AG09309 (cell line): Measurements from ENCODE around the gene SLIT3.

Source experiments
- DNase-seq: peaks from one replicate; pipeline ENCODE4 v3.0.0-alpha.2; 2010; ENCODE audit warnings: low read depth
- H3K4me3 ChIP-seq: 2 replicates; pipeline ENCODE4 v1.5.1; 2011; ENCODE audit warnings: mild to moderate bottlenecking, low read depth, low read length, moderate library complexity; ENCODE audit not compliant: control insufficient read depth
- CTCF ChIP-seq: IDR thresholded peaks from 2 replicates; pipeline ENCODE4 v1.5.1; 2011; ENCODE audit warnings: mild to moderate bottlenecking, low read depth, low read length, inconsistent platforms; ENCODE audit not compliant: insufficient read depth, control insufficient read depth; ENCODE audit errors: missing control alignments

The SLIT3 gene

DNA sequence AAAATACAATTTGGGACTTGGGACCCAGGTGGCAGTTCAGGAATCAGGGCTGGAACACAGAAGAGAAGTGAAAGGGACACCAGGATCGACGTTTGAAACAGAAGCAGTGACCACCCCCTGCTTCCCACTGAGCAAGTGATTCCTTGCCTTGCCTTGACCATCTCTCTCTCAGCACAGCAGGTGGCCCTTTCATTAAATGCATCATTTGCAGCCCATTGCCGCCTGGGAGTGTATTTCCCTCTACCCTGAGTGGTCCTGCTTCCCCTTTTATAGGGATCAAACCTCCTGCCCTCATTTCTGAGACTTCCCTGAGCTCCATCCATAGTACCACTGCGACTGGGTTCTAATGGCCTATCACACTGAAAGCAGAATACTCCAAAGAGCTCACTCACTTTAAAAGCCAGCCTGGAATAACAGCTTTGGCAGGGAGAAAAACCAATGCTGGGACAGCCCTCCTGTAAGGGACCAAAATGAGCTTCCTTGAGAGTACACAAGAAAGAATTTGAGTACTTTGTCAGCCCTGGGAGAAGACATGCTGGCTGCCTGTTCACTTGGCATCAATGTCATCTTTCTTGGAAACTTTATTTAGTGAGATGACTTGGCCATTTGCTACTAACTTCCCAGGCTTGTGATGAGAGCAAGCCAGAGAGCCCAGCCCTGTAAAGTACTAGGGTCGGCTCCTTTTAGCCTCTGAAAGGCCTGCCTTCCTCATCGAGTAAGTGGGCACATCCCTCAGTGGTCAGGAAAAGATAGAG lies 149.7 kb downstream of the SLIT3 start:
- no peak overlapping the region for H3K4me3 ChIP-seq
- no peak for DNase-seq
- TF ChIP-seq CTCF = no peak

- no peak overlapping the region for H3K4me3 ChIP-seq
- no peak for DNase-seq
- TF ChIP-seq CTCF = no peak
Measured at GRCh38 chr5:169150108-169150507, 150.8 kb downstream of the SLIT3 start.

- no peak for DNase-seq
- H3K4me3 ChIP-seq = no peak overlapping the region
- peak; percentile 32 for TF ChIP-seq CTCF
Measured at GRCh38 chr5:169149317-169149716, 151.6 kb downstream of the SLIT3 start.

DNA sequence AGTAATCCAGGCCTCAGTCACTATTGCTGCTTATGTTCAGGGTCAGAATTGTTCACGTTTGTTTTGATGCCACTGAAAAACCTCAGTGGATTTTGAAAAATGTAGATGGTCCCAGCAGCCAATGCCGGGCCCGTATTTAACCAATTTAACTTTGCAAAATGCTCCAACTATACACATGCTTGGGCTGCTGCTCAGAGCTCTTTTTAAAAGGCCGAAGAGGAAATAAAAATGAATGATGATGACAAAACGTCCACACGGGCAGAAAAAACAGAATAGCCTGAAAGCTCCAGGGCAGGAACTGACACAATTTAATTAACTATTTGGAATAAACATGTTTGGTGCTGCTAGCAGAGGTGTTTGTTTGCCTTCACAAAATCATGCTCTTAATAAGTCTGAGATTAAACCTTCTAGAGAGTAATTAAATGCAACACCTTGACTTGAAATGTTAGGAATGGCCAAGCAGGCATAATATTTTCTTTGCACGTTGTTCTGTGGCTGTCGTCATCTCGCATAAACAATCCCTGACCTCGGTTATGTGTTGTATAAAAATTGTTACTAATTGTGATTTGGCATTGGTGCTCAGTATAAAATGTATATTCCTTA lies 152.7 kb downstream of the SLIT3 start:
- TF ChIP-seq CTCF = no peak
- DNase-seq = no peak
- H3K4me3 ChIP-seq = no peak overlapping the region

DNA sequence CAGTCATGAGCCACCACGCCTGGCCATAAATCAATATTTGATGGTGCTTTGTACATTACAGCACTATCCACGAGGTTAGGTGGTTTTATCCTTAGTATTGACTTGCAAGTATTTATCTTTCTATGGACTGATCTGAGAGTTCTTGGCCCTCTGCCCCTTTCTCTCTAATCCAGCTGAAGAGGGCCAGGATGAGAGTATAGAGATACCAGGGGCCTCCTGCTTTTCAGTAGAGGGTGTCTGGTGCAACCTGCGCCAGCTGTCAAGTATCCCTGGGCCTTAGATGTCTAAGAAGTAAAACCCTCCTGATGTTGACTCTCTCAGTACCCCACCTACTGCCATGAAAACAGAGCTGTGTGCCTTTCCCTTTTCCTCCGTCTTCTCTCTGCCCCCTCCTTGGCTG lies 153.4 kb downstream of the SLIT3 start:
- H3K4me3 ChIP-seq = no peak overlapping the region
- TF ChIP-seq CTCF = no peak
- DNase-seq = no peak

DNA sequence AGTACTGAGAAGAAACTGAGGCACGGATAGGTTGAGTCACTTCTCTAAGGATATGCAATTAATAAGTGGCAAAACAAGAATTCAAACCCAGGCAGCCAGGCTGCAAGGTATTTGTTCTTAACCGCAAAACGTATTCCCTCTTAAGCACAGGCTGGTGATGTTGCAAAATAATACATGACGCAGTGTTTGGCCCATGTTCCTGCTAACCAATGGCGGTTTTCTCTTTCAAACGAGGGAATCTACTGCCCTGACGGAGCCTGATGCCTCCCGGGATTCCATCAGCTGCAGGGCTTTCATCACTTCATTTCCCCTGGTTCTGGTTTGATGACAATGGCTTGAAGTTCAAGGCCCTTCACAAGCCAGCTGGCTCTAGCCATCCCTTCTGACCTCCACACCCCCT lies 154.8 kb downstream of the SLIT3 start:
- peak; percentile 49 for DNase-seq
- TF ChIP-seq CTCF = no peak

More for the DNA sequence above, 154.8 kb downstream of the SLIT3 start:
- H3K4me3 ChIP-seq = no peak overlapping the region
